ENCODE data around the gene NECTIN1.

NECTIN1 gene

GRCh38 chr11:119772641-119773415 is 43.8 kb upstream of the NECTIN1 start:
- DNase-seq (ENCODE audit: low read depth, low spot score), result no peak
- H3K9me3 ChIP-seq (ENCODE audit: low read depth, low read length), result no peaks in the 10 kb centered on the region
- no peak overlapping the region for H3K27ac ChIP-seq
- H3K9ac ChIP-seq (ENCODE audit: insufficient read length), result no peak overlapping the region
- no peaks in the 10 kb centered on the region for H3K36me3 ChIP-seq (ENCODE audit: insufficient read depth, low read length)
- H3K4me3 ChIP-seq, result no peak overlapping the region
- TF ChIP-seq FOXP2 (optimal IDR thresholded peaks at IDR 0.05; ENCODE audit: control extremely low read depth, extremely low read length, insufficient read depth), result no peak
- no peak for TF ChIP-seq POLR2AphosphoS5 (IDR thresholded peaks at IDR 0.05; ENCODE audit: borderline replicate concordance, low read depth, low read length)
- no peak for TF ChIP-seq EZH2 (IDR thresholded peaks at IDR 0.05)

GRCh38 chr11:119772076-119772475 is 43.1 kb upstream of the NECTIN1 start:
- no peak for DNase-seq (ENCODE audit: low read depth, low spot score)

GRCh38 chr11:119771172-119771770 is 42.3 kb upstream of the NECTIN1 start:
- H3K36me3 ChIP-seq (ENCODE audit: insufficient read depth, low read length), result no peaks in the 10 kb centered on the region
- H3K9me3 ChIP-seq (ENCODE audit: low read depth, low read length), result no peaks in the 10 kb centered on the region
- no peak overlapping the region for H3K27ac ChIP-seq
- H3K9ac ChIP-seq (ENCODE audit: insufficient read length), result no peak overlapping the region
- no peak for DNase-seq (ENCODE audit: low read depth, low spot score)
- no peak for TF ChIP-seq POLR2AphosphoS5 (IDR thresholded peaks at IDR 0.05; ENCODE audit: borderline replicate concordance, low read depth, low read length)
- TF ChIP-seq EZH2 (IDR thresholded peaks at IDR 0.05), result no peak
- no peak for TF ChIP-seq FOXP2 (optimal IDR thresholded peaks at IDR 0.05; ENCODE audit: control extremely low read depth, extremely low read length, insufficient read depth)
- no peak overlapping the region for H3K4me3 ChIP-seq

More at GRCh38 chr11:119772076-119772475, 43.1 kb upstream of the NECTIN1 start:
- no peak overlapping the region for H3K27ac ChIP-seq
- H3K9ac ChIP-seq (ENCODE audit: insufficient read length), result no peak overlapping the region
- H3K4me3 ChIP-seq, result no peak overlapping the region
- TF ChIP-seq FOXP2 (optimal IDR thresholded peaks at IDR 0.05; ENCODE audit: control extremely low read depth, extremely low read length, insufficient read depth) (no peak), EZH2 (IDR thresholded peaks at IDR 0.05) (no peak), POLR2AphosphoS5 (IDR thresholded peaks at IDR 0.05; ENCODE audit: borderline replicate concordance, low read depth, low read length) (no peak)
- H3K9me3 ChIP-seq (ENCODE audit: low read depth, low read length), result no peaks in the 10 kb centered on the region
- no peaks in the 10 kb centered on the region for H3K36me3 ChIP-seq (ENCODE audit: insufficient read depth, low read length)

- Histone ChIP-seq H3K4me3 (no peak overlapping the region), H3K9me3 (ENCODE audit: low read depth, low read length) (no peaks in the 10 kb centered on the region), H3K27ac (no peak overlapping the region), H3K9ac (ENCODE audit: insufficient read length) (no peak overlapping the region), H3K36me3 (ENCODE audit: insufficient read depth, low read length) (no peaks in the 10 kb centered on the region)
- TF ChIP-seq EZH2 (IDR thresholded peaks at IDR 0.05), result no peak
- TF ChIP-seq FOXP2 (optimal IDR thresholded peaks at IDR 0.05; ENCODE audit: control extremely low read depth, extremely low read length, insufficient read depth), result no peak
- no peak for TF ChIP-seq POLR2AphosphoS5 (IDR thresholded peaks at IDR 0.05; ENCODE audit: borderline replicate concordance, low read depth, low read length)
- DNase-seq (ENCODE audit: low read depth, low spot score), result no peak
Measured at GRCh38 chr11:119765628-119766027, 36.6 kb upstream of the NECTIN1 start.

- no peak overlapping the region for H3K27ac ChIP-seq
- no peak overlapping the region for H3K4me3 ChIP-seq
- TF ChIP-seq POLR2AphosphoS5 (IDR thresholded peaks at IDR 0.05; ENCODE audit: borderline replicate concordance, low read depth, low read length) (no peak), FOXP2 (optimal IDR thresholded peaks at IDR 0.05; ENCODE audit: control extremely low read depth, extremely low read length, insufficient read depth) (no peak), EZH2 (IDR thresholded peaks at IDR 0.05) (no peak)
- no peak overlapping the region for H3K9ac ChIP-seq (ENCODE audit: insufficient read length)
- DNase-seq (ENCODE audit: low read depth, low spot score), result no peak
- no peaks in the 10 kb centered on the region for H3K36me3 ChIP-seq (ENCODE audit: insufficient read depth, low read length)
- H3K9me3 ChIP-seq (ENCODE audit: low read depth, low read length), result no peaks in the 10 kb centered on the region
Measured at GRCh38 chr11:119764108-119764868, 35.3 kb upstream of the NECTIN1 start.

GRCh38 chr11:119763071-119763728 is 34.2 kb upstream of the NECTIN1 start:
- H3K27ac ChIP-seq, result no peak overlapping the region
- H3K9ac ChIP-seq (ENCODE audit: insufficient read length), result no peak overlapping the region
- no peaks in the 10 kb centered on the region for H3K9me3 ChIP-seq (ENCODE audit: low read depth, low read length)
- TF ChIP-seq EZH2 (IDR thresholded peaks at IDR 0.05) (no peak), POLR2AphosphoS5 (IDR thresholded peaks at IDR 0.05; ENCODE audit: borderline replicate concordance, low read depth, low read length) (no peak), FOXP2 (optimal IDR thresholded peaks at IDR 0.05; ENCODE audit: control extremely low read depth, extremely low read length, insufficient read depth) (no peak)
- no peak for DNase-seq (ENCODE audit: low read depth, low spot score)
- no peak overlapping the region for H3K4me3 ChIP-seq
- no peaks in the 10 kb centered on the region for H3K36me3 ChIP-seq (ENCODE audit: insufficient read depth, low read length)

- TF ChIP-seq EZH2 (IDR thresholded peaks at IDR 0.05) (no peak), FOXP2 (optimal IDR thresholded peaks at IDR 0.05; ENCODE audit: control extremely low read depth, extremely low read length, insufficient read depth) (no peak), POLR2AphosphoS5 (IDR thresholded peaks at IDR 0.05; ENCODE audit: borderline replicate concordance, low read depth, low read length) (no peak)
- no peak for DNase-seq (ENCODE audit: low read depth, low spot score)
- Histone ChIP-seq H3K9ac (ENCODE audit: insufficient read length) (no peak overlapping the region), H3K27ac (no peak overlapping the region), H3K36me3 (ENCODE audit: insufficient read depth, low read length) (no peaks in the 10 kb centered on the region), H3K9me3 (ENCODE audit: low read depth, low read length) (no peaks in the 10 kb centered on the region), H3K4me3 (no peak overlapping the region)
Measured at GRCh38 chr11:119759747-119760412, 30.9 kb upstream of the NECTIN1 start.

Measured in SK-N-MC (cell line).